Smooth muscle cell (in vitro differentiated cells): ENCODE measurements around the gene VIPR1. TPM values are rescaled to one million over a fixed set of nuclear protein-coding genes. Genes with fewer than 3 reads are reported as not detected.

Experiments used
- DNase-seq: peaks from one replicate; lab custom pipeline; 2025; ENCODE audit not compliant: unreplicated experiment; lab: John Stamatoyannopoulos, UW
- H2AFZ ChIP-seq: fragments of 200-600 bp; sonication (generic); 2 replicates; pipeline ENCODE4 v1.6.0; 2016; ENCODE audit warnings: antibody characterized with exemption, low read depth, mild to moderate bottlenecking
- H3F3A ChIP-seq: fragments of 200-600 bp; sonication (generic); 2 replicates; pipeline ENCODE4 v1.6.0; 2017; ENCODE audit warnings: antibody characterized with exemption, low read depth
- H3K27ac ChIP-seq: fragments of 200-600 bp; sonication (generic); 2 replicates; pipeline ENCODE4 v1.5.1; 2016; ENCODE audit warnings: low read depth, mild to moderate bottlenecking
- H3K27me3 ChIP-seq: fragments of 200-600 bp; sonication (generic); 2 replicates; pipeline ENCODE4 v1.6.1; 2016; ENCODE audit warnings: low read depth, mild to moderate bottlenecking
- H3K36me3 ChIP-seq: fragments of 200-600 bp; sonication (generic); 2 replicates; pipeline ENCODE4 v1.5.1; 2016; ENCODE audit warnings: low read depth
- H3K4me1 ChIP-seq: fragments of 200-600 bp; sonication (generic); 2 replicates; pipeline ENCODE4 v1.5.1; 2016; ENCODE audit warnings: low read depth
- H3K4me2 ChIP-seq: fragments of 200-600 bp; sonication (generic); 2 replicates; pipeline ENCODE4 v1.6.0; 2016; ENCODE audit warnings: mild to moderate bottlenecking
- H3K4me3 ChIP-seq: fragments of 200-600 bp; sonication (generic); 2 replicates; pipeline ENCODE4 v1.5.1; 2016; ENCODE audit warnings: mild to moderate bottlenecking
- H3K79me2 ChIP-seq: fragments of 200-600 bp; sonication (generic); 2 replicates; pipeline ENCODE4 v1.6.0; 2016; ENCODE audit warnings: low read depth, mild to moderate bottlenecking
- H3K9ac ChIP-seq: fragments of 200-600 bp; sonication (generic); 2 replicates; pipeline ENCODE4 v1.6.0; 2016; ENCODE audit warnings: low read depth
- H3K9me3 ChIP-seq: fragments of 200-600 bp; sonication (generic); replicated peaks from 2 replicates; pipeline ENCODE4 v1.5.1; 2016; ENCODE audit warnings: low read depth
- H4K20me1 ChIP-seq: fragments of 200-600 bp; sonication (generic); 2 replicates; pipeline ENCODE4 v1.6.0; 2016; ENCODE audit warnings: low read depth
- whole genome bisulfite sequencing: methylation state at CpG from one replicate; pipeline ENCODE4 v1.1.7; 2016; ENCODE audit warnings: low lambda C conversion rate; 5-methylcytosine and 5-hydroxymethylcytosine counted together
- polyA plus RNA-seq: library from polyadenylated mRNA; unstranded; fragments of >200 nt; fragmentation: Nextera tagmentation; extraction: Ambion mirVana; gene quantifications from 2 replicates; pipeline ENCODE4 v1.2.1, GENCODE V29; 2016
- total RNA-seq: library from RNA; depleted of rRNA; stranded (reverse); fragments of >200 nt; gene quantifications from 2 replicates; pipeline ENCODE4 v1.2.3, GENCODE V29; 2014
- TF ChIP-seq, protein P1 (sequence below): fragments of 200-600 bp; sonication (generic); IDR thresholded peaks from 2 replicates; pipeline ENCODE4 v1.5.1; 2017; ENCODE audit warnings: borderline replicate concordance, mild to moderate bottlenecking, antibody characterized with exemption; ENCODE audit not compliant: insufficient read depth, poor library complexity, severe bottlenecking

The VIPR1 gene
- total and polyA plus RNA-seq, 2 experiments from 2014 or later = 0.86 to 1.3 TPM

DNA sequence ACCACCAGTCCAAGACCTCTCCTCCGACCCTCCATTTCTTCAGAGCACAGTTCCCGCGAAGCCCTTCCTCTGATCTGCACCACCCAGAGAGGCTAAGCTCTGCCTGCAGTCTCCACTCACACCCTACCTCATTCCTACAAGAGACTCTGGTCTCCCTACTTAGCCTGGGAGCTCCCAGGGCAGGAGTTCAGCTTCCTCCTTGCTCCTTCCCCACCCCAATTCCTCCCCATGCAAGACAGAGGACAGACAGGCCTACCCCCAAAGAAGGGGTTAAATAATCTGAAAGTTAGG lies 12.6 kb upstream of the VIPR1 start:
- TF ChIP-seq, protein P1, sequence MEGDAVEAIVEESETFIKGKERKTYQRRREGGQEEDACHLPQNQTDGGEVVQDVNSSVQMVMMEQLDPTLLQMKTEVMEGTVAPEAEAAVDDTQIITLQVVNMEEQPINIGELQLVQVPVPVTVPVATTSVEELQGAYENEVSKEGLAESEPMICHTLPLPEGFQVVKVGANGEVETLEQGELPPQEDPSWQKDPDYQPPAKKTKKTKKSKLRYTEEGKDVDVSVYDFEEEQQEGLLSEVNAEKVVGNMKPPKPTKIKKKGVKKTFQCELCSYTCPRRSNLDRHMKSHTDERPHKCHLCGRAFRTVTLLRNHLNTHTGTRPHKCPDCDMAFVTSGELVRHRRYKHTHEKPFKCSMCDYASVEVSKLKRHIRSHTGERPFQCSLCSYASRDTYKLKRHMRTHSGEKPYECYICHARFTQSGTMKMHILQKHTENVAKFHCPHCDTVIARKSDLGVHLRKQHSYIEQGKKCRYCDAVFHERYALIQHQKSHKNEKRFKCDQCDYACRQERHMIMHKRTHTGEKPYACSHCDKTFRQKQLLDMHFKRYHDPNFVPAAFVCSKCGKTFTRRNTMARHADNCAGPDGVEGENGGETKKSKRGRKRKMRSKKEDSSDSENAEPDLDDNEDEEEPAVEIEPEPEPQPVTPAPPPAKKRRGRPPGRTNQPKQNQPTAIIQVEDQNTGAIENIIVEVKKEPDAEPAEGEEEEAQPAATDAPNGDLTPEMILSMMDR = no peak
- Histone ChIP-seq H3K36me3 (no peaks in the 10 kb centered on the region), H3K27ac (no peak overlapping the region), H3K79me2 (no peaks in the 10 kb centered on the region), H3F3A (no peaks in the 10 kb centered on the region), H4K20me1 (no peaks in the 10 kb centered on the region), H2AFZ (no peak overlapping the region), H3K27me3 (no peaks in the 10 kb centered on the region), H3K4me1 (no peaks in the 10 kb centered on the region), H3K4me3 (no peak overlapping the region), H3K4me2 (no peak overlapping the region), H3K9me3 (no peaks in the 10 kb centered on the region), H3K9ac (no peak overlapping the region)
- DNase-seq = no peak
- WGBS = 86% methylated on average over 3 of the region's 3 CpGs

DNA sequence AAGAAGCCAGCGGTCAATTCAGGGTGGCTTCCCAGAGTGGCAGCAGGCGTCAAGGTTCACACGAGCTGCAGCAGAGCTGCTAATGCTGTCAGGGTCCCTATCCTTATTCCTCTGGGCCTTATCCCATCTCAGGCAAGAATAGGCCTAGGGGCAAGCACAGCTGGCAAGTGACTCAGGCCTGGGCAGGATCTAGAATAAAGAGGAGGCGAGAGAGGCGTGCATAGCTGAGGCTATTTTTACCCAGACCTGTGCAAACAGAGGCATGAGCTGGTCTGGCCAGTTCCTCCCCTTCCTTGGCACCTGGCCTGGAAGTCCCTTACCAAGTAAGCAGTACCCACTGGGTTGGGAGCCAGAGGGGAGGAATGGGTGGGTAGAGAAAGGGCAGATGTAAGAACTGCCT lies 12.2 kb upstream of the VIPR1 start:
- Histone ChIP-seq H3K9ac (no peak overlapping the region), H3K27ac (no peak overlapping the region), H3K36me3 (no peaks in the 10 kb centered on the region), H3K9me3 (no peaks in the 10 kb centered on the region), H2AFZ (no peak overlapping the region), H3K4me1 (no peaks in the 10 kb centered on the region), H3F3A (no peaks in the 10 kb centered on the region), H3K4me3 (no peak overlapping the region), H3K4me2 (no peak overlapping the region), H4K20me1 (no peaks in the 10 kb centered on the region), H3K27me3 (no peaks in the 10 kb centered on the region), H3K79me2 (no peaks in the 10 kb centered on the region)
- TF ChIP-seq, protein P1 = no peak
- DNase-seq = no peak
- 64% methylated on average over 5 of the region's 5 CpGs for WGBS

DNA sequence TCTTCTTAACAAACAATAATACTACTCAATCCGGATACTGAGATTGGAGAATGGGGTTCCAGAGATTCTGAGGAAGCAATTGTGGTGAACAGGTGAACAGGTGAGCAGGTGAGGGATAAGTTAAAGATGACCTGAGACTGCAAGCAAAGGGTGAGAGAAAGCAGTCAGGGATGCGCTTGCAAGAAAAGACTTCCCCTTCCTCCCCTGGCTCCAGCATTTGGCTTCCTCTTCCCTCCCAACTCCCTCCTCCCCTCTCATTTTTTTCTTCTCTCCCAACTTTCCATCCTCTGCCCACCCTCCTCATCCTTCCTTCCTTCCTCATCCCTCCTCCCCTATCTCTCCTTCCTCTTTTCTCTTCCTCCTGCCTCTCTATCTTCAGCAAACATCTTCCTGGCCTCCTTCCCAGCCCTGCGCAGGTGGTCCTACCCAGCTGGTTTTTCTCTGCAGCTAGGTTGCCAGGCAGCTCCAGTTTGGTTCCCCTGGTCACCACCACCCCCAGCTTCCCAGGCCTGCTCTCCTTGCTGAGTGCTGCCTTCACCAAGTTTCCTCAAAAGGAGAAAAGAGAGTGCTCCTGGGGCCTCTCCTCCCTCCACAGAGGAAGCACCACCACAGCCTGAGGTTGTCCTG lies 10.4 kb upstream of the VIPR1 start:
- WGBS = 96% methylated on average over 3 of the region's 3 CpGs
- no peak overlapping the region for H3K4me3 ChIP-seq
- TF ChIP-seq, protein P1 = no peak
- no peak overlapping the region for H3K27ac ChIP-seq
- no peak overlapping the region for H2AFZ ChIP-seq
- H4K20me1 ChIP-seq = no peaks in the 10 kb centered on the region
- no peaks in the 10 kb centered on the region for H3K27me3 ChIP-seq
- no peak overlapping the region for H3K4me2 ChIP-seq
- H3K79me2 ChIP-seq = no peaks in the 10 kb centered on the region
- H3K9me3 ChIP-seq = no peaks in the 10 kb centered on the region
- H3K36me3 ChIP-seq = no peaks in the 10 kb centered on the region
- H3F3A ChIP-seq = no peaks in the 10 kb centered on the region
- no peak for DNase-seq
- no peaks in the 10 kb centered on the region for H3K4me1 ChIP-seq
- H3K9ac ChIP-seq = no peak overlapping the region

DNA sequence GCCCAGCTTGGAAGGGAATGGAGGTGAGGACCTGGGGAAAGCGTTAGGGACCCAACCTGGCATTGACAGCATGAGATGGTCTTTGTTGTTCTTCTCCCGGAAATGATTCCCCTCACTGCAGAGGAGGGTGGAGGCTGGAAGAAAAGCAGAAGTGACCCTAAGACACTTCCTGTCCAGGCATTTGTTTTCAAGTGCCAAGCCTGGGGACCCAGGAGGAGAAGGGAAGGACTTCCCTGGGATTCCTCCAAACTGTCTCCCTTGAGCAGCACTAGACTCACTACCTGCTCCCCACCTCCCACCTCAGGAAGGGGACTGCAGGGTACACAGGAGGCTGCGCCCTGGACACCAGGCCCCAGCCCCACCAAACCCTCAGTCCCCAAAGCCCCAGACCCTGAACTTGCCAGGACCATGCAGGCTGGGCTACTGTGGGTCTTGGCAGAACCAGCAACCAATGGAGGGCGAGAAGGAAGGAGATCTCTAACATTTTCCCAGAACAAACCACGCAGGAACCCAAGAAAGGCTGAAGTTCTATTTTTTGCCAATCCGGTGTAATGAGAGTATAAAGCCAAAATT lies 9.8 kb upstream of the VIPR1 start:
- DNase-seq = no peak
- H3K9ac ChIP-seq = no peak overlapping the region
- TF ChIP-seq, protein P1 = no peak
- no peaks in the 10 kb centered on the region for H3K36me3 ChIP-seq
- no peaks in the 10 kb centered on the region for H3K27me3 ChIP-seq
- no peak overlapping the region for H3K4me3 ChIP-seq
- no peaks in the 10 kb centered on the region for H3F3A ChIP-seq
- no peaks in the 10 kb centered on the region for H4K20me1 ChIP-seq
- H3K9me3 ChIP-seq = no peaks in the 10 kb centered on the region
- no peaks in the 10 kb centered on the region for H3K4me1 ChIP-seq
- H3K79me2 ChIP-seq = no peaks in the 10 kb centered on the region
- no peak overlapping the region for H2AFZ ChIP-seq
- WGBS = 80% methylated on average over 6 of the region's 6 CpGs
- no peak overlapping the region for H3K4me2 ChIP-seq
- no peak overlapping the region for H3K27ac ChIP-seq
